ENCODE data around the gene AGO1.
A peak's percentile ranks its signal among the peaks of the same experiment; 100 is the strongest.

Gene AGO1

GRCh38 chr1:35882945-35883634 is at the start of gene AGO1:
AGO1 (plus strand) TSS chr1:35883209; CDS start chr1:35883422, 213 bp downstream.
- H3K27ac ChIP-seq = peak within 1 kb of the TSS; percentile 65
- TF ChIP-seq, protein P1, sequence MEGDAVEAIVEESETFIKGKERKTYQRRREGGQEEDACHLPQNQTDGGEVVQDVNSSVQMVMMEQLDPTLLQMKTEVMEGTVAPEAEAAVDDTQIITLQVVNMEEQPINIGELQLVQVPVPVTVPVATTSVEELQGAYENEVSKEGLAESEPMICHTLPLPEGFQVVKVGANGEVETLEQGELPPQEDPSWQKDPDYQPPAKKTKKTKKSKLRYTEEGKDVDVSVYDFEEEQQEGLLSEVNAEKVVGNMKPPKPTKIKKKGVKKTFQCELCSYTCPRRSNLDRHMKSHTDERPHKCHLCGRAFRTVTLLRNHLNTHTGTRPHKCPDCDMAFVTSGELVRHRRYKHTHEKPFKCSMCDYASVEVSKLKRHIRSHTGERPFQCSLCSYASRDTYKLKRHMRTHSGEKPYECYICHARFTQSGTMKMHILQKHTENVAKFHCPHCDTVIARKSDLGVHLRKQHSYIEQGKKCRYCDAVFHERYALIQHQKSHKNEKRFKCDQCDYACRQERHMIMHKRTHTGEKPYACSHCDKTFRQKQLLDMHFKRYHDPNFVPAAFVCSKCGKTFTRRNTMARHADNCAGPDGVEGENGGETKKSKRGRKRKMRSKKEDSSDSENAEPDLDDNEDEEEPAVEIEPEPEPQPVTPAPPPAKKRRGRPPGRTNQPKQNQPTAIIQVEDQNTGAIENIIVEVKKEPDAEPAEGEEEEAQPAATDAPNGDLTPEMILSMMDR (IDR thresholded peaks at IDR 0.05) = peak; percentile 98
- no peak for TF ChIP-seq ZFX (IDR thresholded peaks at IDR 0.05; ENCODE audit: borderline replicate concordance)

DNA sequence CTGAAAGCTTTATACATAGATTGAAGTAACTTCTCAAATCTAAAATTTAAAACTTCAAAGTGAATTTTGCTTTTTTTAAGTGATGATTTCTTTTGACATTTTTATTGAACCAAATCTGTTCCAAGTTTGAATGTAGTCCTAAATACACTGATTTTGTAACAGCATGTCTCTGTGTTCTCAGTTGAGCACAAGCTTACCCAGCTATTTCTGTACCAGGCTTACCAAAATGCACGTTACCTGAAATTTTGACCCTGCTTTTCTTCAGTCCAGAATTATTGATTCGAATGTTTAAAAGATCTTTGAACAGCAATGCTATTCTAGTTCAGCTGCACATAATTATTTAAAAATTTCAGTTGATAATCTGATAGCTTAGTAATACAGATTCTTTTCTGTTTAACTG is 49.6 kb upstream of the AGO1 start:
- TF ChIP-seq ZFX (IDR thresholded peaks at IDR 0.05; ENCODE audit: borderline replicate concordance) = no peak
- TF ChIP-seq, protein P1 (IDR thresholded peaks at IDR 0.05) = no peak
- no peak overlapping the region for H3K27ac ChIP-seq

DNA sequence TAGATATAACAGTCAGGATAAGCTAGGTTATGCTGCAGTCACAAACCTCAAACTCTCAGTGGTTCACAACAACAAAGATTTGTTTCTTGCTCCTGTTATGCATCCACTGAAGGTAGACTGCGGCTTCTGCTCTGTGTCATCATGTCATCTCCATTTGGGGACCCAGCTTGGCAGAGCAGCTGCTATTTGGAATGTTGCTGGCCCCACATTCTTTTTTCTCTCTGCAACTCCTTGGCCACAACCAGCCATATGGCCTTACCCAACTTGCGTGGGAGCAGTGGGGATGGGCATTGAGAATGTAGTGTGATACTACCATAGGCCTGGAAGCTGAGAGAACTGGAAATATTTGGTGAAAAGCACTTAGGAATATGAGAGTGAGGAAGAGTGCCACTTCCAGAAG is 48.8 kb upstream of the AGO1 start:
- TF ChIP-seq, protein P1 (IDR thresholded peaks at IDR 0.05) = no peak
- no peak for TF ChIP-seq ZFX (IDR thresholded peaks at IDR 0.05; ENCODE audit: borderline replicate concordance)
- no peak overlapping the region for H3K27ac ChIP-seq

- no peak overlapping the region for H3K27ac ChIP-seq
- no peak for TF ChIP-seq ZFX (IDR thresholded peaks at IDR 0.05; ENCODE audit: borderline replicate concordance)
- TF ChIP-seq, protein P1 (IDR thresholded peaks at IDR 0.05) = no peak
These were observed 47.6 kb upstream of the AGO1 start for GRCh38 chr1:35835398-35835797.

DNA sequence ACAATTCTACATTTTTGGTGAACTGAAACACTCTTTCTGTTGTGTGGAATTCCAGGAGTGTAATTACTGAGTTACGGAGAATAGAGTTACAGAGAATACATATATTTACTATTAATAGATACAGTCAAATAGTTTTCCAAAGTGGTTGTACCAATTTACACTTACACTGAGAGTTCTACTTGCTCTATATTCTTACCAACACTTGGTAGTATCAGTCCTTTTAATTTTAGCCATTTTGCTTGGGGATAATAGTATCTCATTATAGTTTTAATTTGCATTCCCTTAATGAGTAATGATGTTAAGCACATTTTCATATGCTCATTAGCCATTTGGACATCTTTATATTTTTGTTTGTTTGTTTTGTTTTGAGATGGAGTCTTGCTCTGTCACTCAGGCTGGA is 46.3 kb upstream of the AGO1 start:
- TF ChIP-seq, protein P1 (IDR thresholded peaks at IDR 0.05) = no peak
- TF ChIP-seq ZFX (IDR thresholded peaks at IDR 0.05; ENCODE audit: borderline replicate concordance) = no peak
- H3K27ac ChIP-seq = no peak overlapping the region

DNA sequence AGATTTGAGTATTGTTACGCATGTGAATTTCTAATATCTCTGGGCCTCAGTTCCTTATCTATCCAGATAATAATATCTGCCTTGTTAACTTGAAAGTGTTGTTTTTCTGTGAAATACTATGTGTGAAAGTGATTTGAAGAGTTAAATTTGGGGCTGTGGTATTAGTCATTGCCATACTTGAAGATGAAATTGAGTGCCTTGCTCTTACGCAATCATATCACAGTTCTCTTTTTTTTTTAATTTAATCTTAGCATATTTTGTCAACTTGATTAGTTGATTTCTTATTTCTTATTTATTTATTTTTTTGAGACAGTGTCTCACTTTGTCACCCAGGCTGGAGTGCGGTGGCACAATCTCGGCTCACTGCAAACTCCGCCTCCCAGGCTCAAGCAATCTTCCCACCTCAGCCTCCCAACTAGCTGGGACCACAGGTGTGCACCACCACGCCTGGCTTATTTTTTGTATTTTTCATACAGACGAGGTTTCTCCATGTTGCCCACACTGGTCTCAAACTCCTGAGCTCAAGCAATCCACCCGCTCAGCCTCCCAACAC is 44.2 kb upstream of the AGO1 start:
- TF ChIP-seq, protein P1 (IDR thresholded peaks at IDR 0.05) = no peak
- TF ChIP-seq ZFX (IDR thresholded peaks at IDR 0.05; ENCODE audit: borderline replicate concordance) = no peak
- no peak overlapping the region for H3K27ac ChIP-seq

DNA sequence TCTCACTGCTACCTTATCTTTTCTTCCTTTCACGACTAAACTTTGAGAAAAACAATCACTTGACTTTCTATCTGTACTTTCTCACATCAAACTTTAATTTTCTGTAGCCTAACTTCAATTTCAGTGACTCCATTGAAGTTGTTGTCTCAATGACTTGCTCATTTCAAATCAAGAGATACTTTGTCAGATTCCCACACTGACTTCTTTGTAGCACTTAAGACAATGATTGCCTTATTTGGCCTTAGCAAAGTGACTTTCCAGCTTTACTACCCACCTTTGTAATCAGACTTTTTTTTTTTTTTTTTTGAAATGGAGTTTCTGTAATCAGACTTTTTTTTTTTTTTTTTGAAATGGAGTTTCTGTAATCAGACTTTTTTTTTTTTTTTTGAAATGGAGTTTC is 38.2 kb upstream of the AGO1 start:
- H3K27ac ChIP-seq = no peak overlapping the region
- TF ChIP-seq, protein P1 (IDR thresholded peaks at IDR 0.05) = no peak
- TF ChIP-seq ZFX (IDR thresholded peaks at IDR 0.05; ENCODE audit: borderline replicate concordance) = no peak
